Activated T-helper 1 cell treated with anti-CD3 and anti-CD28 coated beads, Interleukin-2, amount 50 U/mL, for 16 hours (primary cell): ENCODE measurements around the gene UTF1.

Experiments
- DNase-seq, 2 donors: peaks; one replicate each; pipeline ENCODE4 v3.0.0-alpha.2; 2020; ENCODE audit warnings: low read depth in 1 of 2, low spot score in 1 of 2

The UTF1 gene

GRCh38 chr10:133196221-133196915, 33.6 kb upstream of the UTF1 start:
- DNase-seq: no peak

DNA sequence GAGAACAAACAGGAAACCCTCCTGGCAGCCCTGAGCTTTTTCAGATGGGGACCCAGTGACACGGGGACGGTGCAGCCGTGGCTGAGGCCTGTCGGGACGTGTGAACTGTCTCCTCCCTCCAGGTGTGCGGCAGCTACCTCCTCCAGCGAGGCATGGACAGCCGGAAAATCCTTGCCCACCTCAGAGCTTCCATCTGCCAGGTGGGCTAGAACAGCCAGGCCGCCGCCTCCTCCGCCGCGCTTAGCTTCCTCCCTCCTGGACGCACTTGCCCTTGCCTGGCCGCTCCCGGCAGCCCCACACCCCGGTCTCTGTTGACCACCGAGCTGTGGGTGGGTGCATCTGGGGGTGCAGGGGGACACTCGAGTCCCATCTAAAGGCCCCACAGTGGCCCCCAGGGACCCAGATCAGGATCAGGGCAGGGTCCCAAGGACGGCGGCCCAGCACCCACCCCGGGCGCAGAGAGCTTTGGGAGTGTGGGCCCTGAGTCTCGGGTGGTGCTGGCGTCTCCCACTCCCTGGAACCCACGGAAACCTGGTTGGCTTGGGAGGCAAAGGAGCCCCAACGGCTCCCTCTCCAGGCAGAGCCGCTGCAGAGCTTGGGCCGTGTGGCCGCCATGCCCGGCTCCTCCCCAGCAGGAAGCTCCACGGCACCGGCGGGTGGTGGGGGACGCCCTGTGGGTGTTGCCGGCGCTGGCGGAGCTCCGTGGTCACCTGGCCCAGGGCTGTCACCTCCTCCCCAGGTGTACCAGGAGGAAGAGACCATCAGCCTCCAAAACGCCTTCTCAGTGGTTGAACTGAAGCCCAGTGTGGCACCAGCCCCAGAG, 32.9 kb upstream of the UTF1 start:
- DNase-seq: no peak

GRCh38 chr10:133197786-133198185, 32.2 kb upstream of the UTF1 start:
- no peak for DNase-seq

DNA sequence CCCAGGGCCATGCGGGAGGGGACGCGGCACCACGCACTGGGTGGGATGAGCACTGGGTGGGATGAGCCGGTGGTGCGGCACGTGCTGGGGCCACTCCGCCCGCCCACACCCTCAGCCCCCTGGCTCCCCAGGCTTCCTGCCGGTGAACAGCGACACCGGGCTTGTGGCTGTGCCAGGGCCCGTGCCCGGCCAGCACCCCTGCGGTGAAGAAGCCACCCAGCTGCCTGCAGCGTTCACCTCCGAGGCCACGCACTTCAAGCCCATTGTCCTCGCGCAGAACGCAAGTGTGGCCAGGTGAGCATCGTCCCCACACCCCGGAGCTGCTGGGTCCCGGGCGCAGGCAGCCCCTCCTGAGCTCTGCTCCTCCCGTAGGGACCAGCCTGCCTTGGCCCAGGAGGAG, 31.8 kb upstream of the UTF1 start:
- DNase-seq: no peak

DNA sequence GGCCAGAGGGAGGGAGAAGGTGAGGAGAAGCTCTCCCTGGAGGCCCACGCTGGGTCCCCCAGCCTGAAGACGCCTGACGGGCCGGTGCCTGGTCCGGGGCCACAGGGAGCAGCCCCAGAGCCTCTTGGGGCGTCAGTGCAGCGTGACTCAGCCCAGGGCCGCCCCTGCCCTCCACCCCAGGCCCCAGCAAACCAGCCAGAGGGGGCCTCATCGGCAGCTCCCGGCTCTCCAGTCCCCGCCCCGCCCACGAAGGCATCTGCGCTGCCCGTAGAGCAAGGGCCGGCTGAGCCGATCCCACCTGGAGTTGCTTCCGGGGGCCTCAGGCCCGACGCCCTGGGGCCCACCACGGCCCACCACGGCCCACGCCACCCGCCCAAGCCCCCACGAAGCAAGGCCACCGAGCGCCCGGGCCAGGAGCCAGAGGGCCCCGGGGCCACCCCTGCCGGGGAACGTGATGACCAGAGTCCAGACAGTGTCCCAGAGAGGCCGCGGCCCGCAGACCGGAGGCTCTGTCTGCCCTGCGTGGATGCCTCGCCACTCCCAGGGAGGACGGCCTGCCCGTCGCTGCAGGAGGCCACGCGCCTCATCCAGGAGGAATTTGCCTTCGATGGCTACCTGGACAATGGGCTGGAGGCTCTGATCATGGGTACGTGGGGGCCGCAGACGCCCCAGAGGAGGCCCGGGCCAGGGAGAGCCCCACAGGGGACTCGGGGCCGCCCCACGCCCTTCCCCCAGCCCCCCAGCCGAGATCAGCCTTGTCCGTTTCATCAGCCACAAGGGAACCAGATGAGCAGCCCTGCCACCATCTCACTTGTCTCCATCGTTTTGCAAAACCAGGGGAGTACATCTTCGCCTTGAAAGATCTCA, 31.2 kb upstream of the UTF1 start:
- DNase-seq: no peak

- DNase-seq: no peak
These were observed 30.5 kb upstream of the UTF1 start for GRCh38 chr10:133199488-133199885.

DNA sequence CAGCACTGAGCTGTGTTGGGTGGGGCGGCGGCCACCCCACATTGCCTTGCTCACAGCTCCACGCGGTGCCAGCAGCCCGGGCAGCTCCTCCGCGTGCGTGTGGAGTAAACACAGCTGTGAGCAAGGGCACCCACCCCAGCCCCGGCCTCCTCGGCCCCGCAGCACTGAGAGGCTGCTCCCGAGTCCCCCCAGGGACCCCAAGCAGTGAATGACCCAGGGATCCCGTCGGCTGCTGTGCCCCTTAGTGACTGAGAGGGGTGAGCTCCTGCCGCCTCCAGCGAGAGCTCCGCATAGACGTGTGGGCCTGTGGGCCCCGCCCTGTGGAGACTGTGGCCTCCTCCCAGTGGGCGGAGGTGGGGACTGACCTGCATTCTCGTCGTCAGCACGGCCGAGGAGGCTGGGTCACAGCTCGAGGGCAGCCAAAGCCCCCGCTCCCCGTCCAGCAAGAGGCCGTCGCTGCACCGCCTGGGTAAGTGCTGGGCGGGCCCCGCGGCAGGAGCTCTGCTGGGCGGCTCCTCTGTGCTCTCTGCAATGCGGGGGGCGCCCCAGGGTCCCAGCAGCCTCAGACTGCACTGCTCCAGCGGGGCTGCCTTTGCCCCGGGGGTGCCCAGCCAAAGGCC, 29.9 kb upstream of the UTF1 start:
- DNase-seq: no peak

DNA sequence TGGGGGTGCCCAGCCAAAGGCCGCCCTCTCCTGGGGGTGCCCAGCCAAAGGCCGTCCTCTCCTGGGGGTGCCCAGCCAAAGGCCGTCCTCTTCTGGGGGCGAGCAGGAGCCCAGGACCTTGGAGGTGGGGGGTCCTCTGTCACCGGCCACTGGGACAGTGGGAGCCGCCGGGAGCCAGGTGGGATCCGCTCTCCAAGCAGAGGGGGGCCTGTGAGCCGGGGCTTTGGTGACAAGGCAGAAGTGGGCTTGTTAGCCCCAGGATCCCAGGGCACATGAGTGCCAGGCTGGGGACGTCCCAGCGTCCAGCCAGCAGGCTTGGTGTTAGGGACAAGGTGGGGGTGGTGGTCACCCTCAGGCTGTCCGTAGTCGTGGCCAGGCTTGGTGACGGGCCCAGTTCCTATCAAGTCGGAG, 29.4 kb upstream of the UTF1 start:
- DNase-seq: no peak

DNA sequence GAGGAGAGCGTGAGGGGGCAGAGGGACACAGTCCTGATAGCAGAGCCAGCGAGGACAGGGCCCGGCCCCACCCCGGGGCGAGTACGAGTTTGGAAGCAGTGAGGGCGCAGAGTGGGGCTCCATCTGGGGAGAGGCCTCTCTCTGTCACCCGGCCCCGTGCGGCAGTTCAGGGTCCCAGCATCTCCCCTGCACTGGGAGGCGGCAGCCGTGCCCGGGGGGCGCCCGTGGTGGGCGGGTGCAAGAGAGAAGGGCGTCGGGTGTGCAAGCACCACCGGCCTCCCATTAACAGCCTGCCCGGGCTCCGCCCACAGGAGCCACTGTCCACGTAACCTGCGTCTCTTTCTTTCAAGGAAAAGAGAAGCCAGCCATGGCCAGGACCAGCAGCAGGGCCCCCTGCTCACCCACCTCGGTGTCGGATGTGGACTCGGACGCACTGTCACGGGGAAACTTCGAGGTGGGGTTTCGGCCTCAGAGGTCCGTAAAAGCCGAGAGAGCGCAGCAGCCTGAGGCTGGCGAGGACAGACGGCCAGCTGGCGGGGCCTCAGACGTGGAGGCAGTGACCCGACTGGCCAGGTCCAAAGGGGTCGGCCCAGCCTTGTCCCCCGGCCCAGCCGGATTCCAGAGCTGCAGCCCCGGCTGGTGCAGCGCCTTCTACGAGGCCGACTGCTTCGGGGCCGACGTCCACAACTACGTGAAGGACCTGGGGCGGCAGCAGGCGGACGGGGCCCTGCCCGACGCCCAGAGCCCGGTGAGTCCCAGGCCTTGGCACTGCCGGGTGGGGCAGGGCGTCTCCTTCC, 28.7 kb upstream of the UTF1 start:
- DNase-seq: no peak

GRCh38 chr10:133201948-133202725, 27.9 kb upstream of the UTF1 start:
- no peak for DNase-seq

DNA sequence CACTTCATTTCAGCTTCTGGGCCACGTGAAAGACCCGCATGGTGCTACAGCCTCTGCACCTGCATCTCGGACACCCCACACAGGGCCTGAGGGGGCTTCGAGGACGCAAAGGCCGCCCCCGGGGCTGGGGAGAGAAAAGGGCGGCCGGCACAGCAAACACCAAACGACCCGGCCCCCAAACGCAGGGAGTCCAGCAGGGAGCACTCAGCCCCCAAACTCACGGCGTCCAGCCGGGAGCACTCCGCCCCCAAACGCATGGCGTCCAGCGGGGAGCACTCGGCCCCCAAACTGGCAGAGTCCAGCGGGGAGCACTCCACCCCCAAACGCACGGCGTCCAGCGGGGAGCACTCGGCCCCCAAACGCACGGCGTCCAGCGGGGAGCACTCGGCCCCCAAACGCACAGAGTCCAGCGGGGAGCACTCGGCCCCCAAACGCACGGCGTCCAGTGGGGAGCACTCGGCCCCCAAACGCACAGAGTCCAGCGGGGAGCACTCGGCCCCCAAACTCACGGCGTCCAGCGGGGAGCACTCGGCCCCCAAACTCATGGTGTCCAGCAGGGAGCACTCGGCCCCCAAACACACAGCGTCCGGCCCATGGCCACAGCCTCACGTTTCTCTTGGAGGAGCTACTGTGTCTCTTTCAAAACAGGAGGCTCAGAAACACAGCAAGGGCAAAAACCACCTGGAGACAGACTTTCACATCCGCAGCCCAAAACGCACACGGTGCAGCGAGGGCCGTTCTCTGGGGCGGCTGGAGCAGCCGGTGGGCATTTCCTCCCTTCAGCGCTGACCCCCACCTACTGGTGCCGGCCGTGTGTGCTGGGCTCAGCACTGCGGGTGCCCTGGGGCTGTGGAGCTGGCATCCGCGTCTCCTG, 27.0 kb upstream of the UTF1 start:
- no peak for DNase-seq

DNA sequence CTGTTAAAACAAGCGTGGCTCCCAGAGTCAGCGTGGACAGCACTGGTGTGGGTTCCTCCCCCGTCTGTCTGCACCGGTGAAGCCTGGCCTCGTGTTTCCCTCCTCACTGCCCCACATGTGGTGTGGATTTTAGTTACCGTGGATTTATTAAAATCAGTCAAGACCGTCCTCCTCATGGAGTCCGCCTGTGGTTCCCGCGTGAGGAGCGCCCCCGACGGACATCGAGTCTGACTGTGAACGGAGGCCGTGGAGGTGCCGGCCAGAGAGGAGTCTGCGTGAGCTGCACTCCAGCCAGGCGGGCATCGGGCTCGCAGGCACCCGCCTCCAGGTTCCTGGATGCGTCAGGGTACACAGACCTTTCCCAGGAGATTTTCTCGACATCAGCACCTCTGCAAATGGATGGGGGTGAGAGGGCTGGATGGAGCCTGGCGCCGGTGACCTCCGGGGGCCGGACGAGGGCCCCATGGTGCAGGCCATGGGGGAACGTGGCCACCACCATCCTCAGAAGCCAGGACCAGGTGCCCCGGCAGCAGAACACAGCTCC, 26.3 kb upstream of the UTF1 start:
- DNase-seq: no peak

GRCh38 chr10:133204226-133205015, 25.6 kb upstream of the UTF1 start:
- DNase-seq: no peak

DNA sequence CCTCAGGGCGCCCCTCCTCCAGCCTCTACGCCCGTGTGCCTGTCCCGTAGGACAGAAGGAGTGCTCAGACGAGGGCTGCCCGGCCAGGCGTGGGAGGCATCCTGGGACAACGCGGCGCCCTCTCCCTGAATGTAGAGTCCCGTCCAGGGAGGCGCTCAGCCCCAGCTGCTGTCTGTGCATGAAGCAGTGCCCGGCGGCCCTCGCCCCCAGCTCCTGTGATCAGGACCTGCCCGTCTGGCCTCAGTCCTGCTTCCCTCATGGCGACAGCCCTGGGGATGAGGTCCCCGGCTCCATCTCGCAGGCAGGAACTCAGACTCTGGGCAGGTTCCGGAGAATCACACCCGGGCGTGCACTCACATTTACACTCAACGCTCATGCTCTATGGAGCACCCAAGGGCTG, 24.9 kb upstream of the UTF1 start:
- no peak for DNase-seq

DNA sequence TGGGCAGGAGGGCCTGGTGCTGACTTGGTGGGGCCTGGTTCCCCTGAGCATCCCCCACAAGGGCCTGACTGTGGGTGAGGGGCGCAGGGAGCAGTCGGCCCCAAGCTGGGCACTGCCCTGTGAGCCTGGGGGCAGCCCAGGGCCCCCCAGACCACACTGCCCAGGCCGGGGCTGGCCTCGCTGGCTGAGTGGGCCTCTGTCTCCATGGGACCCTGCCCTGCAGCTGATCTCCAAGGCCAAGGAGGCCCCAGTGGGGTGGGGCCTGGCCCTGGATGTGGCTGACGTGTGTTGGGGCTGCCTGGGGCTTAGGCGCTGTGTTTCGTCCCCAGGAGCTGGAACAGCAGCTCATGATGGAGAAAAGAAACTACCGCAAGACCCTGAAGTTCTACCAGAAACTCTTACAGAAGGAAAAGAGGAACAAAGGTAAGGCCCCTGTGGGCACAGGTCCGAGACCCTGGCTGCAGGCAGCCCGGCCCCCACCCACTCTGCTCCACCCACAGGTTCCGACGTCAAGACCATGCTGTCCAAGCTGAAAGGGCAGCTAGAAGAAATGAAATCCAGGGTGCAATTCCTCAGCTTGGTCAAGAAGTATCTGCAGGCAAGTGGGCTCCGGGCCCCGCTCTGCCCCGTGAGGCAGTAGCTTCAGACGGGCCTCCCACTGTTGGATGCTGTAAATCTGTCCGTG, 23.5 kb upstream of the UTF1 start:
- no peak for DNase-seq

DNA sequence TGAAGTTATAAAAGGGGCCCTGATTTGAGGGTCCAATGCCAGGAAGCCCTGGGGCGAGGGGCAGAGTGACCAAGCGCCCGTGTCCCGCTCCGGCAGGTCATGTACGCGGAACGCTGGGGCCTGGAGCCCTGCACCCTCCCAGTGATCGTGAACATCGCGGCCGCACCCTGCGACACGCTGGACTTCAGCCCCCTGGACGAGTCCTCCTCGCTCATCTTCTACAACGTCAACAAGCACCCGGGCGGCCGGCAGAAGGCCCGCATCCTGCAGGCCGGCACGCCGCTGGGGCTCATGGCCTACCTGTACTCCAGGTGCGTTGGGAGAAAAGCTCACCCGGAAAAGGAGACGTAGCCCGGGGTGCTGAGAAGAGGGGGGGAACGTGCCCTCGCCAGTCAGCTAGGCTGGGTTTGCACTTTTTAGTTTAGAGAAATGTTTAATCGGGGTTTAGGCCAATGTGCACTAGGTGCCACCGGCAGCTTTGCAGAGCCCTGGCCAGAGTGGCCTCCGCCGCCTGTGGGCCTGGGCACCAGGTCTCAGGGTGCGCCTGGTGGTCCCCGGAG, 22.9 kb upstream of the UTF1 start:
- no peak for DNase-seq

- DNase-seq: no peak
These were observed 22.4 kb upstream of the UTF1 start for GRCh38 chr10:133207627-133208026.
